ENCODE data around the gene NDUFV3.
A peak's percentile ranks its signal among the peaks of the same experiment; 100 is the strongest.

NDUFV3 gene

DNA sequence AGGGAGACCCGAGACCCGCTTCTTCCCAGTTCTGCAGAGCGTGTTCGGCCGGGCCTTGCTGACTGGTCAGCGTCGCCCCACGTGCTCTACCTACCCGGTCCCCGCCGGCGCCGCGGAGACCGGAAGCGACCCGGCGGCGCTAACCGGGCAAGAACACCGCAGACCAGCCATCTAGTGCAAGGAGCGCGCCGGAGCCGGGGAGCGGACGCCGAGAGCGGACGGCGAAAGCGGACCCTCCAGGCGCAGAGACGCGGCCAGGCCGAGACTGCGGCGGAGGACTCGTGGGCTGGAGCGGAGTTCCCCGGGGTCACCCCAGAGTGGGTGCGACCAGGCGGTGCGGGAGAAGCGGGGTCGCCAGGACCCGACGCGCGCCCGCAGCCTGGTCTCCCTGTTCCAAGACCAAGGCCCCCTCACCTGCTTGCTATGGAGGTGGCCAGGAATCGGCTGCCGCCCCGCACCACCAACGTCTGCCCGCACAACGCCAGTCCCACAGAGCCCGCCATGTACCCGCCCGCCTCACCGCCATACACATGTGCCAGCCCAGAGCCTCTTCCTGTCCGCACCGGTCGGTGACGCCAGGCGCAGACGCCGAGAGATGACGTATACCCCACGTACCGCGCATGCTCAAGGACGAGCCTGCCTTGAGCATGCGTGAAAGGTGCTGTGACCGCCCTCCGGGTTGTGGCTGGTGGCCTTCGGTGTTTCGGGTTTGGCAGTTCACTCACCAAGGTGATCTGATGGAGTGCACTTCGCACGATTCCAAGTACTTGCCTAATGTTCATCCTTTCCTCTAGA lies 13.9 kb upstream of the NDUFV3 start, which contains the start of gene WDR4 (continued):
- TF ChIP-seq SCRT2 (tag by site-specific recombination; IDR thresholded peaks at IDR 0.05) (peak; percentile 39; the same call in 1 of the 2 replicates), KLF8 (tag by site-specific recombination; IDR thresholded peaks at IDR 0.05) (peak; percentile 82; the same call in 1 of the 2 replicates), EGR2 (tag by site-specific recombination; IDR thresholded peaks at IDR 0.05; ENCODE audit: low read depth) (0 out of 2 replicates have a peak, but pooled peaks have one; percentile 53), IKZF3 (tag by site-specific recombination; IDR thresholded peaks at IDR 0.05) (no peak), WT1 (tag by site-specific recombination; IDR thresholded peaks at IDR 0.05) (no peak), ZNF132 (tag by site-specific recombination; IDR thresholded peaks at IDR 0.05; ENCODE audit: borderline replicate concordance) (no peak), ZNF658 (tag by site-specific recombination; IDR thresholded peaks at IDR 0.05) (no peak), ZNF785 (tag by site-specific recombination; IDR thresholded peaks at IDR 0.05) (peak; percentile 89), ZFP69B (tag by site-specific recombination; IDR thresholded peaks at IDR 0.05) (peak; percentile 76), ZNF221 (tag by site-specific recombination; IDR thresholded peaks at IDR 0.05; ENCODE audit: borderline replicate concordance) (no peak), ZBTB1 (tag by site-specific recombination; IDR thresholded peaks at IDR 0.05) (peak; percentile 90), ZNF292 (tag by site-specific recombination; IDR thresholded peaks at IDR 0.05; ENCODE audit: borderline replicate concordance, low read depth) (no peak; the same call in 1 of the 2 replicates), ZBTB7A (tag by site-specific recombination; IDR thresholded peaks at IDR 0.05; ENCODE audit: low read depth) (peak; percentile 82; the same call in 1 of the 2 replicates), ZNF174 (tag by site-specific recombination; IDR thresholded peaks at IDR 0.05) (no peak), FEZF1 (tag by site-specific recombination; IDR thresholded peaks at IDR 0.05) (no peak), ZNF610 (tag by site-specific recombination; IDR thresholded peaks at IDR 0.05; ENCODE audit: borderline replicate concordance) (no peak; the same call in 1 of the 2 replicates), ZFHX2 (tag by site-specific recombination; conservative IDR thresholded peaks at IDR 0.05) (peak; percentile 60; the same call in 1 of the 2 replicates), ZNF366 (tag by site-specific recombination; conservative IDR thresholded peaks at IDR 0.05) (no peak), ZNF549 (tag by site-specific recombination; IDR thresholded peaks at IDR 0.05) (no peak), ZNF404 (tag by site-specific recombination; IDR thresholded peaks at IDR 0.05) (no peak), MYNN (tag by site-specific recombination; IDR thresholded peaks at IDR 0.05; ENCODE audit: borderline replicate concordance) (no peak), ZNF660 (tag by site-specific recombination; IDR thresholded peaks at IDR 0.05) (0 out of 2 replicates have a peak, but pooled peaks have one; percentile 13), ZNF202 (tag by site-specific recombination; IDR thresholded peaks at IDR 0.05; ENCODE audit: borderline replicate concordance) (no peak), ZNF76 (tag by site-specific recombination; IDR thresholded peaks at IDR 0.05; ENCODE audit: borderline replicate concordance, low read depth) (peak; percentile 76), OVOL3 (tag by site-specific recombination; IDR thresholded peaks at IDR 0.05) (peak; percentile 40; the same call in 1 of the 2 replicates)
- TF ChIP-seq, protein P1, sequence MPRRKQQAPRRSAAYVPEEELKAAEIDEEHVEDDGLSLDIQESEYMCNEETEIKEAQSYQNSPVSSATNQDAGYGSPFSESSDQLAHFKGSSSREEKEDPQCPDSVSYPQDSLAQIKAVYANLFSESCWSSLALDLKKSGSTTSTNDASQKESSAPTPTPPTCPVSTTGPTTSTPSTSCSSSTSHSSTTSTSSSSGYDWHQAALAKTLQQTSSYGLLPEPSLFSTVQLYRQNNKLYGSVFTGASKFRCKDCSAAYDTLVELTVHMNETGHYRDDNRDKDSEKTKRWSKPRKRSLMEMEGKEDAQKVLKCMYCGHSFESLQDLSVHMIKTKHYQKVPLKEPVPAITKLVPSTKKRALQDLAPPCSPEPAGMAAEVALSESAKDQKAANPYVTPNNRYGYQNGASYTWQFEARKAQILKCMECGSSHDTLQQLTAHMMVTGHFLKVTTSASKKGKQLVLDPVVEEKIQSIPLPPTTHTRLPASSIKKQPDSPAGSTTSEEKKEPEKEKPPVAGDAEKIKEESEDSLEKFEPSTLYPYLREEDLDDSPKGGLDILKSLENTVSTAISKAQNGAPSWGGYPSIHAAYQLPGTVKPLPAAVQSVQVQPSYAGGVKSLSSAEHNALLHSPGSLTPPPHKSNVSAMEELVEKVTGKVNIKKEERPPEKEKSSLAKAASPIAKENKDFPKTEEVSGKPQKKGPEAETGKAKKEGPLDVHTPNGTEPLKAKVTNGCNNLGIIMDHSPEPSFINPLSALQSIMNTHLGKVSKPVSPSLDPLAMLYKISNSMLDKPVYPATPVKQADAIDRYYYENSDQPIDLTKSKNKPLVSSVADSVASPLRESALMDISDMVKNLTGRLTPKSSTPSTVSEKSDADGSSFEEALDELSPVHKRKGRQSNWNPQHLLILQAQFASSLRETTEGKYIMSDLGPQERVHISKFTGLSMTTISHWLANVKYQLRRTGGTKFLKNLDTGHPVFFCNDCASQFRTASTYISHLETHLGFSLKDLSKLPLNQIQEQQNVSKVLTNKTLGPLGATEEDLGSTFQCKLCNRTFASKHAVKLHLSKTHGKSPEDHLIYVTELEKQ (tag by site-specific recombination; IDR thresholded peaks at IDR 0.05; ENCODE audit: borderline replicate concordance) = peak; percentile 24; the same call in 1 of the 2 replicates
- TF ChIP-seq, protein P2, sequence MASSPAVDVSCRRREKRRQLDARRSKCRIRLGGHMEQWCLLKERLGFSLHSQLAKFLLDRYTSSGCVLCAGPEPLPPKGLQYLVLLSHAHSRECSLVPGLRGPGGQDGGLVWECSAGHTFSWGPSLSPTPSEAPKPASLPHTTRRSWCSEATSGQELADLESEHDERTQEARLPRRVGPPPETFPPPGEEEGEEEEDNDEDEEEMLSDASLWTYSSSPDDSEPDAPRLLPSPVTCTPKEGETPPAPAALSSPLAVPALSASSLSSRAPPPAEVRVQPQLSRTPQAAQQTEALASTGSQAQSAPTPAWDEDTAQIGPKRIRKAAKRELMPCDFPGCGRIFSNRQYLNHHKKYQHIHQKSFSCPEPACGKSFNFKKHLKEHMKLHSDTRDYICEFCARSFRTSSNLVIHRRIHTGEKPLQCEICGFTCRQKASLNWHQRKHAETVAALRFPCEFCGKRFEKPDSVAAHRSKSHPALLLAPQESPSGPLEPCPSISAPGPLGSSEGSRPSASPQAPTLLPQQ (tag by site-specific recombination; IDR thresholded peaks at IDR 0.05) = peak; percentile 80
- TF ChIP-seq, protein P3, sequence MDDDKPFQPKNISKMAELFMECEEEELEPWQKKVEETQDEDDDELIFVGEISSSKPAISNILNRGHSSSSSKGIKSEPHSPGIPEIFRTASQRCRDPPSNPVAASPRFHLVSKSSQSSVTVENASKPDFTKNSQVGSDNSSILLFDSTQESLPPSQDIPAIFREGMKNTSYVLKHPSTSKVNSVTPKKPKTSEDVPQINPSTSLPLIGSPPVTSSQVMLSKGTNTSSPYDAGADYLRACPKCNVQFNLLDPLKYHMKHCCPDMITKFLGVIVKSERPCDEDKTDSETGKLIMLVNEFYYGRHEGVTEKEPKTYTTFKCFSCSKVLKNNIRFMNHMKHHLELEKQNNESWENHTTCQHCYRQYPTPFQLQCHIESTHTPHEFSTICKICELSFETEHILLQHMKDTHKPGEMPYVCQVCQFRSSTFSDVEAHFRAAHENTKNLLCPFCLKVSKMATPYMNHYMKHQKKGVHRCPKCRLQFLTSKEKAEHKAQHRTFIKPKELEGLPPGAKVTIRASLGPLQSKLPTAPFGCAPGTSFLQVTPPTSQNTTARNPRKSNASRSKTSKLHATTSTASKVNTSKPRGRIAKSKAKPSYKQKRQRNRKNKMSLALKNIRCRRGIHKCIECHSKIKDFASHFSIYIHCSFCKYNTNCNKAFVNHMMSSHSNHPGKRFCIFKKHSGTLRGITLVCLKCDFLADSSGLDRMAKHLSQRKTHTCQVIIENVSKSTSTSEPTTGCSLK (tag by site-specific recombination; IDR thresholded peaks at IDR 0.05) = no peak
- TF ChIP-seq, protein P4, sequence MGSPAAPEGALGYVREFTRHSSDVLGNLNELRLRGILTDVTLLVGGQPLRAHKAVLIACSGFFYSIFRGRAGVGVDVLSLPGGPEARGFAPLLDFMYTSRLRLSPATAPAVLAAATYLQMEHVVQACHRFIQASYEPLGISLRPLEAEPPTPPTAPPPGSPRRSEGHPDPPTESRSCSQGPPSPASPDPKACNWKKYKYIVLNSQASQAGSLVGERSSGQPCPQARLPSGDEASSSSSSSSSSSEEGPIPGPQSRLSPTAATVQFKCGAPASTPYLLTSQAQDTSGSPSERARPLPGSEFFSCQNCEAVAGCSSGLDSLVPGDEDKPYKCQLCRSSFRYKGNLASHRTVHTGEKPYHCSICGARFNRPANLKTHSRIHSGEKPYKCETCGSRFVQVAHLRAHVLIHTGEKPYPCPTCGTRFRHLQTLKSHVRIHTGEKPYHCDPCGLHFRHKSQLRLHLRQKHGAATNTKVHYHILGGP (tag by site-specific recombination; IDR thresholded peaks at IDR 0.05) = no peak
- TF ChIP-seq, protein P5, sequence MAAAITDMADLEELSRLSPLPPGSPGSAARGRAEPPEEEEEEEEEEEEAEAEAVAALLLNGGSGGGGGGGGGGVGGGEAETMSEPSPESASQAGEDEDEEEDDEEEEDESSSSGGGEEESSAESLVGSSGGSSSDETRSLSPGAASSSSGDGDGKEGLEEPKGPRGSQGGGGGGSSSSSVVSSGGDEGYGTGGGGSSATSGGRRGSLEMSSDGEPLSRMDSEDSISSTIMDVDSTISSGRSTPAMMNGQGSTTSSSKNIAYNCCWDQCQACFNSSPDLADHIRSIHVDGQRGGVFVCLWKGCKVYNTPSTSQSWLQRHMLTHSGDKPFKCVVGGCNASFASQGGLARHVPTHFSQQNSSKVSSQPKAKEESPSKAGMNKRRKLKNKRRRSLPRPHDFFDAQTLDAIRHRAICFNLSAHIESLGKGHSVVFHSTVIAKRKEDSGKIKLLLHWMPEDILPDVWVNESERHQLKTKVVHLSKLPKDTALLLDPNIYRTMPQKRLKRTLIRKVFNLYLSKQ (tag by site-specific recombination; IDR thresholded peaks at IDR 0.05; ENCODE audit: borderline replicate concordance) = no peak
